Right hindlimb (tissue), 1 donor: ENCODE measurements around the gene PPL.
"Not testable (repeated sequence)": the region's sequence is repeated elsewhere in the genome, so short reads cannot be mapped to it uniquely, and the experiment has no call there.

Experiments
- DNase-seq: peaks from one replicate; pipeline ENCODE4 v3.0.0-alpha.2; 2018

PPL gene

GRCh38 chr16:4957720-4958509 is 21.0 kb upstream of the PPL start, which contains the start of gene SEC14L5:
Gene SEC14L5 (plus strand): TSS chr16:4958330. CDS start chr16:4959324, 994 bp downstream.
- DNase-seq, result peak; percentile 93

GRCh38 chr16:4957420-4957719 is 20.4 kb upstream of the PPL start:
- no peak for DNase-seq

- no peak for DNase-seq
Measured at GRCh38 chr16:4954714-4955113, 17.8 kb upstream of the PPL start.

GRCh38 chr16:4951583-4951982 is 14.6 kb upstream of the PPL start:
- not testable (repeated sequence) for DNase-seq

- DNase-seq, result no peak
Measured at GRCh38 chr16:4949986-4950385, 13.0 kb upstream of the PPL start.

- DNase-seq, result no peak
Measured at GRCh38 chr16:4948903-4949766, 12.2 kb upstream of the PPL start.

- DNase-seq, result no peak
Measured at GRCh38 chr16:4947722-4948503, 11.0 kb upstream of the PPL start.

GRCh38 chr16:4946917-4947316 is 10.0 kb upstream of the PPL start:
- no peak for DNase-seq

GRCh38 chr16:4945560-4946502 is 8.9 kb upstream of the PPL start:
- no peak for DNase-seq

GRCh38 chr16:4944333-4945281 is 7.7 kb upstream of the PPL start:
- peak; percentile 90 for DNase-seq

- no peak for DNase-seq
Measured at GRCh38 chr16:4942481-4942880, 5.5 kb upstream of the PPL start.

GRCh38 chr16:4940719-4941118 is 3.8 kb upstream of the PPL start:
- DNase-seq, result no peak

- no peak for DNase-seq
Measured at GRCh38 chr16:4938683-4939030, 1.7 kb upstream of the PPL start.

- DNase-seq, result no peak
Measured at GRCh38 chr16:4937782-4938682, 1.1 kb upstream of the PPL start.

GRCh38 chr16:4936181-4936990 is 562 bp downstream of the PPL start:
- DNase-seq, result no peak

GRCh38 chr16:4935241-4935855 is 1.6 kb downstream of the PPL start:
- DNase-seq, result no peak

- DNase-seq, result no peak
Measured at GRCh38 chr16:4934591-4934990, 2.4 kb downstream of the PPL start.

- no peak for DNase-seq
Measured at GRCh38 chr16:4933871-4934395, 3.0 kb downstream of the PPL start.
